ENCODE results near the gene ZBTB40.

GRCh38 chr1:22457836-22458235 is 6.2 kb downstream of the ZBTB40 start:
- TF ChIP-seq EZH2 (IDR thresholded peaks at IDR 0.05; ENCODE audit: insufficient read depth, low read length): no peak
- TF ChIP-seq, protein P1, sequence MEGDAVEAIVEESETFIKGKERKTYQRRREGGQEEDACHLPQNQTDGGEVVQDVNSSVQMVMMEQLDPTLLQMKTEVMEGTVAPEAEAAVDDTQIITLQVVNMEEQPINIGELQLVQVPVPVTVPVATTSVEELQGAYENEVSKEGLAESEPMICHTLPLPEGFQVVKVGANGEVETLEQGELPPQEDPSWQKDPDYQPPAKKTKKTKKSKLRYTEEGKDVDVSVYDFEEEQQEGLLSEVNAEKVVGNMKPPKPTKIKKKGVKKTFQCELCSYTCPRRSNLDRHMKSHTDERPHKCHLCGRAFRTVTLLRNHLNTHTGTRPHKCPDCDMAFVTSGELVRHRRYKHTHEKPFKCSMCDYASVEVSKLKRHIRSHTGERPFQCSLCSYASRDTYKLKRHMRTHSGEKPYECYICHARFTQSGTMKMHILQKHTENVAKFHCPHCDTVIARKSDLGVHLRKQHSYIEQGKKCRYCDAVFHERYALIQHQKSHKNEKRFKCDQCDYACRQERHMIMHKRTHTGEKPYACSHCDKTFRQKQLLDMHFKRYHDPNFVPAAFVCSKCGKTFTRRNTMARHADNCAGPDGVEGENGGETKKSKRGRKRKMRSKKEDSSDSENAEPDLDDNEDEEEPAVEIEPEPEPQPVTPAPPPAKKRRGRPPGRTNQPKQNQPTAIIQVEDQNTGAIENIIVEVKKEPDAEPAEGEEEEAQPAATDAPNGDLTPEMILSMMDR (IDR thresholded peaks at IDR 0.05; ENCODE audit: insufficient read depth, low read depth, low read length): no peak

Measured in astrocyte (in vitro differentiated cells and primary cell).